A549 (cell line): ENCODE data around the gene PON2. TPM values are rescaled to one million over a fixed set of nuclear protein-coding genes. Genes with fewer than 3 reads are reported as not detected.

ENCODE experiments used
- ATAC-seq, 2 experiments: fragments of 200-7000 bp in 1 of 2; fragments of >200 bp in 1 of 2; cut with Nextera tagmentation in 1 of 2; cut with Tn5 transposase in 1 of 2; 3 replicates each; pipeline versions ENCODE4 v1.8.0 to v1.9.1; 2018 to 2020; ENCODE audit warnings: mild to moderate bottlenecking in 1 of 2, moderate library complexity in 1 of 2
- CTCF ChIA-PET: fragments of 300-600 bp; sonication (Branson Sonifier 250); formaldehyde crosslinking; extraction: SDS; loops from one replicate; lab custom pipeline; 2021; ENCODE audit warnings: antibody characterized with exemption, inconsistent platforms; lab: Yijun Ruan, JAX
- POLR2A ChIA-PET: fragments of 350-600 bp; formaldehyde crosslinking; extraction: SDS; loops from one replicate; lab custom pipeline; 2021; ENCODE audit warnings: antibody characterized with exemption, inconsistent platforms; lab: Yijun Ruan, JAX
- DNase-seq, 2 experiments: peaks; one replicate each; pipeline versions ENCODE4 v3.0.0 to v3.0.0-alpha.2; 2011 to 2016; ENCODE audit warnings: low read depth in 1 of 2, low spot score in 1 of 2
- FAIRE-seq: peaks from 2 replicates; lab custom pipeline; 2011; peaks lifted over from hg19 to GRCh38; lab: Jason Lieb, UNC
- H3K27ac ChIP-seq, 2 experiments: fragments of >200 bp; sonication (Bioruptor Twin); formaldehyde crosslinking; 3 replicates each; pipeline ENCODE4 v1.5.1; 2016 to 2017
- H3K4me1 ChIP-seq: fragments of >200 bp; sonication (Bioruptor Twin); formaldehyde crosslinking; 3 replicates; pipeline ENCODE4 v1.6.1; 2016
- H3K4me2 ChIP-seq: fragments of >200 bp; sonication (Bioruptor Twin); formaldehyde crosslinking; 3 replicates; pipeline ENCODE4 v1.6.1; 2016
- H3K4me3 ChIP-seq: fragments of >200 bp; sonication (Bioruptor Twin); formaldehyde crosslinking; 3 replicates; pipeline ENCODE4 v1.5.1; 2016
- H3K9me3 ChIP-seq: fragments of >200 bp; sonication (Bioruptor Twin); formaldehyde crosslinking; 3 replicates; pipeline ENCODE4 v1.6.1; 2016
- BHLHE40 ChIP-seq: IDR thresholded peaks from 2 replicates; pipeline ENCODE4 v1.6.1; 2012; ENCODE audit warnings: low read depth, low read length, inconsistent platforms
- CBX8 ChIP-seq: fragments of 200-600 bp; sonication (generic); IDR thresholded peaks from 2 replicates; pipeline ENCODE4 v1.6.1; 2016
- CHD2 ChIP-seq: fragments of 150-350 bp; IDR thresholded peaks from 2 replicates; pipeline ENCODE4 v1.6.1; 2014; ENCODE audit warnings: low read length; ENCODE audit not compliant: partially characterized antibody
- CHD4 ChIP-seq: fragments of 200-600 bp; sonication (generic); IDR thresholded peaks from 2 replicates; pipeline ENCODE4 v1.6.1; 2016; ENCODE audit warnings: antibody characterized with exemption, mild to moderate bottlenecking, borderline replicate concordance
- EHF ChIP-seq: fragments of 250-450 bp; sonication (Bioruptor Pico); IDR thresholded peaks from 2 replicates; pipeline ENCODE4 v1.5.0; 2020; ENCODE audit warnings: mild to moderate bottlenecking
- EHMT2 ChIP-seq: fragments of 200-600 bp; sonication (generic); IDR thresholded peaks from 2 replicates; pipeline ENCODE4 v1.6.1; 2016; ENCODE audit warnings: antibody characterized with exemption, low read depth, mild to moderate bottlenecking, moderate library complexity
- EP300 ChIP-seq, 2 experiments: fragments of >200 bp; sonication (Bioruptor Twin); formaldehyde crosslinking; IDR thresholded peaks; 2 replicates in 1 of 2; 3 replicates in 1 of 2; pipeline ENCODE4 v1.6.1; 2016 to 2017
- FOSL2 ChIP-seq, 2 experiments: fragments of 450-650 bp in 1 of 2; fragments of >200 bp in 1 of 2; sonication (Bioruptor Twin) in 1 of 2; formaldehyde crosslinking; IDR thresholded peaks; 2 replicates each; pipeline versions ENCODE4 v1.5.0 to v1.6.1; 2016 to 2020; ENCODE audit warnings: mild to moderate bottlenecking in 1 of 2, moderate library complexity in 1 of 2
- FOXS1 ChIP-seq: fragments of 250-450 bp; sonication (Bioruptor Pico); IDR thresholded peaks from 2 replicates; pipeline ENCODE4 v1.5.0; 2020; ENCODE audit warnings: mild to moderate bottlenecking, moderate library complexity
- HDAC2 ChIP-seq: fragments of 200-600 bp; sonication (generic); IDR thresholded peaks from 2 replicates; pipeline ENCODE4 v1.6.1; 2016
- HEYL ChIP-seq: fragments of 250-450 bp; sonication (Bioruptor Pico); IDR thresholded peaks from 2 replicates; pipeline ENCODE4 v1.8.0; 2021; ENCODE audit warnings: mild to moderate bottlenecking, moderate library complexity
- HOXA7 ChIP-seq: fragments of 250-450 bp; sonication (Bioruptor Pico); IDR thresholded peaks from 2 replicates; pipeline ENCODE4 v1.5.0; 2020; ENCODE audit warnings: mild to moderate bottlenecking, moderate library complexity
- HOXB13 ChIP-seq: fragments of 250-450 bp; sonication (Bioruptor Pico); IDR thresholded peaks from 2 replicates; pipeline ENCODE4 v1.5.0; 2020; ENCODE audit warnings: low read depth, mild to moderate bottlenecking, moderate library complexity
- HOXB5 ChIP-seq: fragments of 250-450 bp; sonication (Bioruptor Pico); IDR thresholded peaks from 2 replicates; pipeline ENCODE4 v1.5.0; 2020; ENCODE audit warnings: mild to moderate bottlenecking, moderate library complexity
- KDM1A ChIP-seq: fragments of 200-600 bp; sonication (generic); IDR thresholded peaks from 2 replicates; pipeline ENCODE4 v1.6.1; 2016; ENCODE audit warnings: low read depth, mild to moderate bottlenecking
- MAFK ChIP-seq: fragments of 450-650 bp; IDR thresholded peaks from 2 replicates; pipeline ENCODE4 v1.6.1; 2014; ENCODE audit not compliant: partially characterized antibody
- NPAS2 ChIP-seq: fragments of 250-450 bp; sonication (Bioruptor Pico); IDR thresholded peaks from 2 replicates; pipeline ENCODE4 v1.8.0; 2022; ENCODE audit warnings: mild to moderate bottlenecking, moderate library complexity, borderline replicate concordance
- POLR2AphosphoS2 ChIP-seq: conservative IDR thresholded peaks from 2 replicates; pipeline ENCODE4 v1.6.1; 2012; ENCODE audit warnings: low read length, improper control_type of control experiment, inconsistent platforms
- RCOR1 ChIP-seq: fragments of 150-350 bp; IDR thresholded peaks from 2 replicates; pipeline ENCODE4 v1.6.1; 2014; ENCODE audit warnings: antibody characterized with exemption, low read length, low read depth
- SMC3 ChIP-seq: fragments of >200 bp; sonication (Bioruptor Twin); formaldehyde crosslinking; IDR thresholded peaks from 3 replicates; pipeline ENCODE4 v1.6.1; 2018; ENCODE audit warnings: inconsistent platforms
- TP53 ChIP-seq: fragments of 250-450 bp; sonication (Bioruptor Pico); IDR thresholded peaks from 2 replicates; pipeline ENCODE4 v1.5.0; 2021; ENCODE audit warnings: mild to moderate bottlenecking, moderate library complexity
- ZC3H11A ChIP-seq: fragments of 450-650 bp; IDR thresholded peaks from 2 replicates; pipeline ENCODE4 v1.6.1; 2014; ENCODE audit warnings: antibody characterized with exemption, mild to moderate bottlenecking
- ZSCAN20 ChIP-seq: fragments of 250-450 bp; sonication (Bioruptor Pico); IDR thresholded peaks from 2 replicates; pipeline ENCODE4 v1.8.0; 2022; ENCODE audit warnings: mild to moderate bottlenecking, moderate library complexity
- WGBS: methylation state at CpG from one replicate; pipeline ENCODE4 v1.1.6; 2017; ENCODE audit errors: missing lambda C conversion rate; 5-methylcytosine and 5-hydroxymethylcytosine counted together
- polyA plus RNA-seq, 4 experiments: library from polyadenylated mRNA; depleted of rRNA in 3 of 4; stranded (reverse); fragments of >200 nt; fragmentation: RNase III in 1 of 4; extraction: RNeasy Plus Mini Kit Qiagen cat#74134 plus additional on column Dnase treatment in 1 of 4; gene quantifications; 2 replicates in 3 of 4; 3 replicates in 1 of 4; pipeline ENCODE4 v1.2.3, GENCODE V29; 2011 to 2017
- TF ChIP-seq, protein P1 (sequence below): fragments of 450-650 bp; IDR thresholded peaks from 2 replicates; pipeline ENCODE4 v1.6.1; 2014; ENCODE audit warnings: antibody characterized with exemption
- TF ChIP-seq, protein P2 (sequence below): fragments of 150-350 bp; IDR thresholded peaks from 2 replicates; pipeline ENCODE4 v1.6.1; 2014; ENCODE audit warnings: low read depth, mild to moderate bottlenecking, low read length
- TF ChIP-seq, protein P3 (sequence below): fragments of >200 bp; sonication (Bioruptor Twin); formaldehyde crosslinking; IDR thresholded peaks from 3 replicates; pipeline ENCODE4 v1.5.1; 2016
- TF ChIP-seq, protein P4 (sequence below): IDR thresholded peaks from 2 replicates; pipeline ENCODE4 v1.6.1; 2012; ENCODE audit warnings: low read depth, borderline replicate concordance

The PON2 gene
- polyA plus RNA-seq, 2 of the 4 experiments (the other 2 are of a cell fraction): 395 to 829 TPM

DNA sequence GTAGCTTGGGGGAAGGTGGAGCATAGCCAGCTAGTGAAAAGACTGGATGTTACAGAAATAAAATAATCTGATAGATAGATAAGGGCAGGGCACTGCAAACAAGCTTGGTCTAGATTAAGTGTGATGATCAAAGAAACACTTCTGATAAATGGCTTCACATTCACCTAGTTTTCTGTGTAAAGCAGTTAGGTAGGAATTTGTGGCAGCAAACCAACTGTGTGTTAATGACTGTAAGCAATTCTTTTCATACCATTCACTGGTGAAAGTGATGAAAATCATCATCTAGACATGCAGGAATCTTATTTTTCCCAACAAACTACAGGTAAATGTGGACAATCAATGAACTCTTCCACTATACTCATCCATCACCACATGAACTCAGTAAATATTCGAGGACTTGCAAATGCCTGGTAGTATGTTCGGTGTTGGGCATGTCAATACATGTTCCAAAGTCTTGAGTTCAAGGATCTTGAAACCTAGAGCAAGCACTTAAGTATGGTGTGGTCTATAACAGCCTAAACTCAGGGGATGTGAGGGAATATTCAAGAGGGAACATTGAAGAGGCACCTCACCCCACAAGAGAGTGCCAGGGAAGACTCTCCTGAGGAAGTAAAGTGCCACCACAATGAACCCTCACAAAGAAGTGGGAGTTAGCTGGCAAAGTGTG lies 59.1 kb downstream of the PON2 start:
- Histone ChIP-seq H3K27ac (no peak overlapping the region), H3K4me3 (no peak overlapping the region), H3K4me2 (no peak overlapping the region), H3K4me1 (no peaks in the 10 kb centered on the region), H3K9me3 (peaks cover 20% of the 10 kb centered on the region)
- FAIRE-seq: no peak
- CTCF ChIA-PET: interaction anchor here (1.2 kb wide), 2 partner anchors 20 to 109 kb away, joined by 3 to 4 read pairs; partner anchors contain the start of gene PON3
- TF ChIP-seq, protein P1, sequence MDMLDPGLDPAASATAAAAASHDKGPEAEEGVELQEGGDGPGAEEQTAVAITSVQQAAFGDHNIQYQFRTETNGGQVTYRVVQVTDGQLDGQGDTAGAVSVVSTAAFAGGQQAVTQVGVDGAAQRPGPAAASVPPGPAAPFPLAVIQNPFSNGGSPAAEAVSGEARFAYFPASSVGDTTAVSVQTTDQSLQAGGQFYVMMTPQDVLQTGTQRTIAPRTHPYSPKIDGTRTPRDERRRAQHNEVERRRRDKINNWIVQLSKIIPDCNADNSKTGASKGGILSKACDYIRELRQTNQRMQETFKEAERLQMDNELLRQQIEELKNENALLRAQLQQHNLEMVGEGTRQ: no peak
- TF ChIP-seq FOXS1 (no peak), ZSCAN20 (CRISPR knock-in tag) (no peak), MAFK (no peak), ZC3H11A (no peak), CHD4 (no peak), EP300 (IDR thresholded peaks at IDR 0.05) (no peak), TP53 (no peak), KDM1A (no peak), HOXA7 (CRISPR knock-in tag) (no peak), HEYL (CRISPR knock-in tag) (no peak), HOXB13 (no peak), FOSL2 (IDR thresholded peaks at IDR 0.05) (no peak), FOSL2 (CRISPR knock-in tag; IDR thresholded peaks at IDR 0.05) (no peak)
- TF ChIP-seq, protein P2, sequence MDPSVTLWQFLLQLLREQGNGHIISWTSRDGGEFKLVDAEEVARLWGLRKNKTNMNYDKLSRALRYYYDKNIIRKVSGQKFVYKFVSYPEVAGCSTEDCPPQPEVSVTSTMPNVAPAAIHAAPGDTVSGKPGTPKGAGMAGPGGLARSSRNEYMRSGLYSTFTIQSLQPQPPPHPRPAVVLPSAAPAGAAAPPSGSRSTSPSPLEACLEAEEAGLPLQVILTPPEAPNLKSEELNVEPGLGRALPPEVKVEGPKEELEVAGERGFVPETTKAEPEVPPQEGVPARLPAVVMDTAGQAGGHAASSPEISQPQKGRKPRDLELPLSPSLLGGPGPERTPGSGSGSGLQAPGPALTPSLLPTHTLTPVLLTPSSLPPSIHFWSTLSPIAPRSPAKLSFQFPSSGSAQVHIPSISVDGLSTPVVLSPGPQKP: no peak
- TF ChIP-seq, protein P3, sequence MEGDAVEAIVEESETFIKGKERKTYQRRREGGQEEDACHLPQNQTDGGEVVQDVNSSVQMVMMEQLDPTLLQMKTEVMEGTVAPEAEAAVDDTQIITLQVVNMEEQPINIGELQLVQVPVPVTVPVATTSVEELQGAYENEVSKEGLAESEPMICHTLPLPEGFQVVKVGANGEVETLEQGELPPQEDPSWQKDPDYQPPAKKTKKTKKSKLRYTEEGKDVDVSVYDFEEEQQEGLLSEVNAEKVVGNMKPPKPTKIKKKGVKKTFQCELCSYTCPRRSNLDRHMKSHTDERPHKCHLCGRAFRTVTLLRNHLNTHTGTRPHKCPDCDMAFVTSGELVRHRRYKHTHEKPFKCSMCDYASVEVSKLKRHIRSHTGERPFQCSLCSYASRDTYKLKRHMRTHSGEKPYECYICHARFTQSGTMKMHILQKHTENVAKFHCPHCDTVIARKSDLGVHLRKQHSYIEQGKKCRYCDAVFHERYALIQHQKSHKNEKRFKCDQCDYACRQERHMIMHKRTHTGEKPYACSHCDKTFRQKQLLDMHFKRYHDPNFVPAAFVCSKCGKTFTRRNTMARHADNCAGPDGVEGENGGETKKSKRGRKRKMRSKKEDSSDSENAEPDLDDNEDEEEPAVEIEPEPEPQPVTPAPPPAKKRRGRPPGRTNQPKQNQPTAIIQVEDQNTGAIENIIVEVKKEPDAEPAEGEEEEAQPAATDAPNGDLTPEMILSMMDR: no peak
- TF ChIP-seq, protein P4, sequence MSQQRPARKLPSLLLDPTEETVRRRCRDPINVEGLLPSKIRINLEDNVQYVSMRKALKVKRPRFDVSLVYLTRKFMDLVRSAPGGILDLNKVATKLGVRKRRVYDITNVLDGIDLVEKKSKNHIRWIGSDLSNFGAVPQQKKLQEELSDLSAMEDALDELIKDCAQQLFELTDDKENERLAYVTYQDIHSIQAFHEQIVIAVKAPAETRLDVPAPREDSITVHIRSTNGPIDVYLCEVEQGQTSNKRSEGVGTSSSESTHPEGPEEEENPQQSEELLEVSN: no peak
- no peak for DNase-seq
- ATAC-seq: no peak
- POLR2A ChIA-PET: no interaction called here
- WGBS: 90% methylated on average over 2 of the region's 2 CpGs

DNA sequence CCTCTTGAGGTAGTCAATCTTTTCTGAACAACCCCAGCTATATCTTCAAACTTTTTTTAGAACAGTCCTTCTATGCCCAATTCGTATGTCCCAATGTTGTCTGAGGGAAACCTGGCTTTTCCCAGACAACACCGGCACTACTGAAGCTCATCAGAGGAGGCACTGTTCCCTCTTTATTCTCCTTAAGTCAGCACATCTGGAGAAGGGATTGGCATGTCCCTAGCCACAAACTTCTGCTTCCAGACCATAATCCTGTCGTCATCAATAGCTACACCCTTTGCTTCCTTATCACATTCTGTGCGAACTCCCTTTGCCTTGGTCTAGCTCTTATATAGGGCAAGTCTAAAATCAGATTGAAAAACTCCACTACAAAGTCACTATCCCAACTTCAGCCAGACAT lies 61.5 kb downstream of the PON2 start:
- FAIRE-seq (no peak), DNase-seq (no peak), ATAC-seq (peak in 1 of 2 experiments; percentile 47; a peak in 1 of 6 replicates)
- ChIA-PET POLR2A (interaction anchor here (0.6 kb wide), 1 partner anchor 68 kb away, joined by 6 read pairs; no protein-coding TSS in a partner anchor), CTCF (interaction anchor here (1.1 to 1.9 kb wide), 3 partner anchors 23 to 1074 kb away, joined by 3 to 4 read pairs (median 3); partner anchors contain the start of gene PON3)
- Histone ChIP-seq H3K4me1 (no peaks in the 10 kb centered on the region), H3K4me3 (no peak overlapping the region), H3K9me3 (peaks cover 9% of the 10 kb centered on the region; the same call in 1 of the 3 replicates), H3K27ac (no peak overlapping the region), H3K4me2 (no peak overlapping the region)
- no peak for TF ChIP-seq RCOR1
- TF ChIP-seq MAFK: peak; percentile 48
- WGBS: 92% methylated on average over 4 of the region's 4 CpGs

DNA sequence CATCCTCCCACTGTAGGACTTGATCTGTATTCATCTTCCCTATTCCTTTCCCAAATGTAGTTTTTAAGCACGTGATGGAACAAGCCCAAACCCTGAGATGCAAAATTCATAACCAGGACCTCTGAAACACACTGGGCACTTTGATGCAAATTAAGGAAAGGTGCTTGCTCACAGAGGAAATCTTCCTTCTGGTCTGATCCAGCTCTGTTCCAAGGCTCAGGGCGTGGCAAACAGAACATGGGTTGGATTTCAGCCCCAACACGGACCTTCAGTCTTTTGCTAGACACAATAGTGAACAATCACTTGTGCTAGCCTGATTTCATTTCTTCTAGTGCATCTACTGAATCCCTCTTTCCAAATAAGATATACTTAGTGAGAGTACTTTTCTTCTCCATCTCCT lies 66.6 kb downstream of the PON2 start:
- Histone ChIP-seq H3K9me3 (no peaks in the 10 kb centered on the region), H3K4me3 (no peak overlapping the region), H3K4me2 (no peak overlapping the region), H3K4me1 (peaks cover 5% of the 10 kb centered on the region; the same call in 1 of the 3 replicates)
- WGBS: 87% methylated on average over 3 of the region's 3 CpGs
- ChIA-PET POLR2A (no interaction called here), CTCF (interaction anchor here (1.8 to 2.2 kb wide), 3 partner anchors 9 to 109 kb away, joined by 8 to 9 read pairs (median 8); partner anchors contain the start of gene PON3)
- no peak for ATAC-seq
- no peak for TF ChIP-seq BHLHE40
- TF ChIP-seq RCOR1: no peak
- no peak for TF ChIP-seq ZSCAN20 (CRISPR knock-in tag)
- no peak for TF ChIP-seq EHMT2
- TF ChIP-seq EP300 (IDR thresholded peaks at IDR 0.05): no peak
- no peak for TF ChIP-seq EHF (CRISPR knock-in tag)
- TF ChIP-seq CHD2: no peak
- no peak for TF ChIP-seq POLR2AphosphoS2
- no peak for TF ChIP-seq CBX8
- no peak for TF ChIP-seq NPAS2
- no peak for TF ChIP-seq HDAC2
- TF ChIP-seq SMC3: no peak
- TF ChIP-seq HOXB5: no peak
- TF ChIP-seq, all 56 proteins: peak for 0
- FAIRE-seq: no peak
- no peak overlapping the region for H3K27ac ChIP-seq
- DNase-seq: no peak
